Measurements from ENCODE around the gene WNT3A. TPM values are rescaled to one million over a fixed set of nuclear protein-coding genes. Genes with fewer than 3 reads are reported as not detected.

WNT3A gene
- total RNA-seq, 1 donor from 2014 or later = not detected

- H3K4me3 Mint-ChIP-seq (ENCODE audit: unreplicated experiment) = no peak overlapping the region
- no peaks in the 10 kb centered on the region for H3K9me3 Mint-ChIP-seq (ENCODE audit: low read depth)
- peaks cover 19% of the 10 kb centered on the region for H3K27me3 Mint-ChIP-seq (ENCODE audit: low read depth)
- H3K36me3 Mint-ChIP-seq (ENCODE audit: low read depth) = no peaks in the 10 kb centered on the region
- no peak for TF ChIP-seq CTCF (IDR thresholded peaks at IDR 0.05)
- no peak overlapping the region for H3K27ac Mint-ChIP-seq (ENCODE audit: unreplicated experiment)
- H3K4me1 Mint-ChIP-seq (ENCODE audit: low read depth) = peaks cover 9% of the 10 kb centered on the region
- DNase-seq (ENCODE audit: low spot score) = no peak
Measured at GRCh38 chr1:228063251-228064191, 56.7 kb downstream of the WNT3A start.

DNA sequence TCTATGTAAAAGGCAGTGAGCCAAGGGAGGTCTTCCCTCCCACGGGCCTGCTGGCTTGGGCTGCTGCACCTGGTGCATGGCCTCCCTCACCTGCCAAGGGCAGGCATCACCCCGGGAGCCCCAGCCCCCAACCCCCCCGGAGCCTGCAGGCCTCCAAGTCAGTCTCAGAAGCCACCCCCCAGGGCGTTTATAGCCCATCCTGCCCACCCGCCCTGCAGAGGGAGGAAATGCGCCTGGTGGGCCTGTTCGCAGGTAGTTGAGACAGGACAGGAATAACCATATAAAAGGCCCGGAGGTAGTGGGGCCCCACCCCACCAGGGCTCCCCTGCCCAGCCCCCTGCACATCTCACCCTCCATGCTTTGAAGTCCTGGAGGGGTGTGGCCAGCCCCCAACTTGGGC lies 57.5 kb downstream of the WNT3A start:
- no peak for TF ChIP-seq CTCF (IDR thresholded peaks at IDR 0.05)
- Mint-ChIP-seq H3K36me3 (ENCODE audit: low read depth) (no peaks in the 10 kb centered on the region), H3K9me3 (ENCODE audit: low read depth) (no peaks in the 10 kb centered on the region), H3K4me3 (ENCODE audit: unreplicated experiment) (no peak overlapping the region), H3K4me1 (ENCODE audit: low read depth) (peaks cover 9% of the 10 kb centered on the region), H3K27me3 (ENCODE audit: low read depth) (peaks cover 17% of the 10 kb centered on the region), H3K27ac (ENCODE audit: unreplicated experiment) (no peak overlapping the region)
- DNase-seq (ENCODE audit: low spot score) = no peak

- H3K27me3 Mint-ChIP-seq (ENCODE audit: low read depth) = peaks cover 17% of the 10 kb centered on the region
- H3K4me1 Mint-ChIP-seq (ENCODE audit: low read depth) = peaks cover 9% of the 10 kb centered on the region
- no peak overlapping the region for H3K27ac Mint-ChIP-seq (ENCODE audit: unreplicated experiment)
- H3K36me3 Mint-ChIP-seq (ENCODE audit: low read depth) = no peaks in the 10 kb centered on the region
- H3K9me3 Mint-ChIP-seq (ENCODE audit: low read depth) = no peaks in the 10 kb centered on the region
- no peak for TF ChIP-seq CTCF (IDR thresholded peaks at IDR 0.05)
- no peak overlapping the region for H3K4me3 Mint-ChIP-seq (ENCODE audit: unreplicated experiment)
- DNase-seq (ENCODE audit: low spot score) = no peak
Measured at GRCh38 chr1:228064741-228065542, 58.1 kb downstream of the WNT3A start.

GRCh38 chr1:228065543-228066347 lies 58.9 kb downstream of the WNT3A start:
- Mint-ChIP-seq H3K36me3 (ENCODE audit: low read depth) (no peaks in the 10 kb centered on the region), H3K4me3 (ENCODE audit: unreplicated experiment) (no peak overlapping the region), H3K4me1 (ENCODE audit: low read depth) (peaks cover 6% of the 10 kb centered on the region), H3K27me3 (ENCODE audit: low read depth) (peaks cover 13% of the 10 kb centered on the region), H3K9me3 (ENCODE audit: low read depth) (no peaks in the 10 kb centered on the region), H3K27ac (ENCODE audit: unreplicated experiment) (no peak overlapping the region)
- DNase-seq (ENCODE audit: low spot score) = no peak
- TF ChIP-seq CTCF (IDR thresholded peaks at IDR 0.05) = no peak
